ENCODE measurements around the gene LRRC71. TPM values are rescaled to one million over a fixed set of nuclear protein-coding genes. Genes with fewer than 3 reads are reported as not detected.

LRRC71 gene
- total and polyA plus RNA-seq, 2 of the 4 experiments (the other 2 are of a cell fraction) = 0.50 TPM; not detected in 1

GRCh38 chr1:156963621-156964020 is 43.2 kb downstream of the LRRC71 start:
- Histone ChIP-seq H4K8ac (ENCODE audit: low read depth in 2 of 2, low read length in 2 of 2) (no peak overlapping the region), H3K18ac (ENCODE audit: low read depth, low read length) (no peak overlapping the region), H3K4me2 (ENCODE audit: low read depth, low read length) (no peak overlapping the region), H2BK20ac (ENCODE audit: low read depth, low read length) (no peak overlapping the region), H3K27me3 (ENCODE audit: control insufficient read depth, insufficient read depth, low read length) (no peaks in the 10 kb centered on the region), H3K9ac (ENCODE audit: low read depth, low read length) (no peak overlapping the region), H2BK120ac (ENCODE audit: low read depth, low read length) (no peak overlapping the region), H3K4me1 (ENCODE audit: control insufficient read depth, insufficient read depth, low read length) (peaks cover 4% of the 10 kb centered on the region), H3K56ac (ENCODE audit: extremely low read depth, insufficient read depth, low read length) (no peak overlapping the region), H3K36me3 (ENCODE audit: control insufficient read depth, insufficient read depth, low read length) (peaks cover 42% of the 10 kb centered on the region), H3K9me1 (ENCODE audit: insufficient read depth, low read length) (peaks cover 5% of the 10 kb centered on the region; the same call in 1 of the 2 replicates), H3K27ac (ENCODE audit: insufficient read depth, low read length) (no peak overlapping the region), H2BK5ac (ENCODE audit: low read depth, low read length, poor library complexity, severe bottlenecking) (no peak overlapping the region), H4K20me1 (ENCODE audit: insufficient read depth, low read length) (no peaks in the 10 kb centered on the region), H3K14ac (replicated peaks; ENCODE audit: low read depth, low read length) (no peak overlapping the region), H3K9me3 (ENCODE audit: control insufficient read depth, insufficient read depth, low read length) (no peaks in the 10 kb centered on the region), H3K79me1 (ENCODE audit: low read depth in 1 of 2, low read length in 2 of 2) (no peaks in the 10 kb centered on the region; a peak in 1 of 4 replicates), H2BK15ac (ENCODE audit: low read depth, low read length) (no peak overlapping the region), H3K4ac (ENCODE audit: low read depth, low read length) (no peak overlapping the region), H3K23ac (ENCODE audit: low read depth, low read length) (no peak overlapping the region), H2AFZ (replicated peaks; ENCODE audit: low read length, poor library complexity) (no peak overlapping the region), H2AK5ac (ENCODE audit: low read depth, low read length) (no peak overlapping the region), H2AK9ac (replicated peaks; ENCODE audit: low read depth, low read length, poor library complexity) (no peak overlapping the region), H3K4me3 (ENCODE audit: insufficient read depth, low read depth, low read length) (no peak overlapping the region), H4K91ac (ENCODE audit: insufficient read depth, low read depth, low read length) (no peak overlapping the region), H4K5ac (ENCODE audit: low read depth, low read length) (no peak overlapping the region)
- BruUV-seq (replicated peaks) = no TSS peak
- POLR2A ChIA-PET (ENCODE audit: unreplicated experiment) = no interaction called here
- ATAC-seq (ENCODE audit: low read depth) (no peak), DNase-seq (no peak)
- dilution Hi-C loops (cut with HindIII; ENCODE audit: low sequenced_read_pairs, unreplicated experiment) (no loop called here), intact Hi-C loops (cut with micrococcal nuclease) (no loop called here), in situ Hi-C loops (cut with MboI; ENCODE audit: low sequenced_read_pairs) (no loop called here)
- no peak for TF ChIP-seq RAD21 (IDR thresholded peaks at IDR 0.05; ENCODE audit: low read length)
- TF ChIP-seq SMC3 (IDR thresholded peaks at IDR 0.05; ENCODE audit: low read depth, low read length) = no peak
- no peak for TF ChIP-seq MAFK (IDR thresholded peaks at IDR 0.05; ENCODE audit: low read depth, low read length)
- no peak for TF ChIP-seq MXI1 (IDR thresholded peaks at IDR 0.05; ENCODE audit: borderline replicate concordance, low read depth, low read length)
- TF ChIP-seq RFX5 (IDR thresholded peaks at IDR 0.05; ENCODE audit: low read depth, low read length) = no peak
- no peak for TF ChIP-seq BHLHE40 (IDR thresholded peaks at IDR 0.05; ENCODE audit: low read depth, low read length)
- TF ChIP-seq USF2 (IDR thresholded peaks at IDR 0.05; ENCODE audit: low read depth, low read length) = no peak
- TF ChIP-seq POLR2A (IDR thresholded peaks at IDR 0.05; ENCODE audit: low read depth, low read length) = no peak
- CTCF ChIA-PET = no interaction called here
- 83% methylated on average over 3 of the region's 3 CpGs; no CpG with 5 or more reads in 1 of the 2 experiments for WGBS, 2 experiments (ENCODE audit: extremely low coverage in 2 of 2, insufficient read length in 1 of 2)

Measured in IMR-90 (cell line).